H9 (cell line): ENCODE results near the gene PRSS3. TPM values are rescaled to one million over a fixed set of nuclear protein-coding genes. Genes with fewer than 3 reads are reported as not detected.
"Not testable (repeated sequence)": the region's sequence is repeated elsewhere in the genome, so short reads cannot be mapped to it uniquely, and the experiment has no call there.

ENCODE experiments used
- DNase-seq: peaks from one replicate; pipeline ENCODE4 v3.0.0-alpha.2; 2017
- H2AFZ ChIP-seq: one replicate; pipeline ENCODE4 v1.6.1; 2013; ENCODE audit warnings: mild to moderate bottlenecking, low read length, control low read depth, moderate library complexity
- H2AK5ac ChIP-seq: 2 replicates; pipeline ENCODE4 v1.6.1; 2013; ENCODE audit warnings: low read length, control low read depth, mixed read lengths; ENCODE audit not compliant: insufficient read length
- H2BK120ac ChIP-seq: one replicate; pipeline ENCODE4 v1.6.1; 2013; ENCODE audit warnings: low read depth, mild to moderate bottlenecking, low read length, control low read depth, inconsistent platforms; ENCODE audit not compliant: poor library complexity, severe bottlenecking
- H2BK12ac ChIP-seq: 2 replicates; pipeline ENCODE4 v1.6.1; 2013; ENCODE audit warnings: low read length, control low read depth, mixed read lengths, low read depth; ENCODE audit not compliant: insufficient read length
- H2BK15ac ChIP-seq: 2 replicates; pipeline ENCODE4 v1.6.1; 2013; ENCODE audit warnings: low read depth, low read length, control low read depth
- H2BK20ac ChIP-seq: one replicate; pipeline ENCODE4 v1.6.1; 2013; ENCODE audit warnings: low read depth, mild to moderate bottlenecking, low read length, control low read depth, inconsistent platforms; ENCODE audit not compliant: poor library complexity, severe bottlenecking
- H2BK5ac ChIP-seq: 2 replicates; pipeline ENCODE4 v1.6.1; 2013; ENCODE audit warnings: low read length, control low read depth, mixed read lengths; ENCODE audit not compliant: insufficient read length
- H3K14ac ChIP-seq: 2 replicates; pipeline ENCODE4 v1.6.1; 2013; ENCODE audit warnings: low read length, control low read depth; ENCODE audit not compliant: insufficient read depth
- H3K18ac ChIP-seq: 2 replicates; pipeline ENCODE4 v1.6.1; 2013; ENCODE audit warnings: low read depth, mild to moderate bottlenecking, mixed read lengths, low read length, control low read depth; ENCODE audit not compliant: insufficient read length
- H3K23ac ChIP-seq: 2 replicates; pipeline ENCODE4 v1.6.1; 2013; ENCODE audit warnings: low read length, control low read depth, mixed read lengths, low read depth; ENCODE audit not compliant: insufficient read length
- H3K23me2 ChIP-seq: 2 replicates; pipeline ENCODE4 v1.6.1; 2013; ENCODE audit warnings: low read depth, mild to moderate bottlenecking, mixed read lengths, low read length, control low read depth; ENCODE audit not compliant: insufficient read length, poor library complexity, severe bottlenecking
- H3K27ac ChIP-seq: 2 replicates; pipeline ENCODE4 v1.5.1; 2013; ENCODE audit warnings: low read length, control low read depth, mixed read lengths, low read depth; ENCODE audit not compliant: insufficient read length
- H3K27me3 ChIP-seq: 2 replicates; pipeline ENCODE4 v1.6.1; 2013; ENCODE audit warnings: low read length, control low read depth, inconsistent platforms; ENCODE audit not compliant: insufficient read depth
- H3K4ac ChIP-seq: 2 replicates; pipeline ENCODE4 v1.6.1; 2013; ENCODE audit warnings: low read depth, mild to moderate bottlenecking, control low read depth, inconsistent platforms, low read length, moderate library complexity
- H3K4me1 ChIP-seq: 2 replicates; pipeline ENCODE4 v1.6.1; 2013; ENCODE audit warnings: low read length, control low read depth, inconsistent platforms; ENCODE audit not compliant: insufficient read depth
- H3K4me2 ChIP-seq: 2 replicates; pipeline ENCODE4 v1.6.1; 2013; ENCODE audit warnings: low read length, control low read depth, mixed read lengths; ENCODE audit not compliant: insufficient read length, insufficient read depth
- H3K56ac ChIP-seq: 2 replicates; pipeline ENCODE4 v1.6.1; 2013; ENCODE audit warnings: low read depth, mild to moderate bottlenecking, mixed read lengths, low read length, control low read depth; ENCODE audit not compliant: insufficient read length
- H3K79me1 ChIP-seq: 2 replicates; pipeline ENCODE4 v1.6.1; 2013; ENCODE audit warnings: low read depth, mild to moderate bottlenecking, moderate library complexity, low read length, control low read depth, inconsistent platforms; ENCODE audit not compliant: insufficient read depth, poor library complexity, severe bottlenecking
- H3K79me2 ChIP-seq: 2 replicates; pipeline ENCODE4 v1.6.1; 2013; ENCODE audit warnings: low read length, control low read depth, inconsistent platforms; ENCODE audit not compliant: insufficient read depth
- H3K9ac ChIP-seq: 2 replicates; pipeline ENCODE4 v1.6.1; 2013; ENCODE audit warnings: low read length, control low read depth, mixed read lengths; ENCODE audit not compliant: insufficient read length; ENCODE audit errors: extremely low read depth
- H3K9me3 ChIP-seq: one replicate; pipeline ENCODE4 v1.6.1; 2013; ENCODE audit warnings: low read depth, low read length, inconsistent platforms; ENCODE audit not compliant: control insufficient read depth
- H3T11ph ChIP-seq: one replicate; pipeline ENCODE4 v1.6.1; 2013; ENCODE audit warnings: mild to moderate bottlenecking, low read length, control low read depth, inconsistent platforms
- H4K20me1 ChIP-seq: one replicate; pipeline ENCODE4 v1.6.1; 2013; ENCODE audit not compliant: control insufficient read depth, insufficient read length, insufficient read depth
- H4K5ac ChIP-seq: 2 replicates; pipeline ENCODE4 v1.6.1; 2013; ENCODE audit warnings: low read depth, mild to moderate bottlenecking, mixed read lengths, low read length, control low read depth; ENCODE audit not compliant: insufficient read length
- H4K8ac ChIP-seq: replicated peaks from 2 replicates; pipeline ENCODE4 v1.6.1; 2013; ENCODE audit warnings: low read length, control low read depth, mixed read lengths, low read depth; ENCODE audit not compliant: insufficient read length
- H4K91ac ChIP-seq: 2 replicates; pipeline ENCODE4 v1.6.1; 2013; ENCODE audit warnings: low read depth, mild to moderate bottlenecking, moderate library complexity, mixed read lengths, low read length, control low read depth; ENCODE audit not compliant: insufficient read length
- H3K27ac Mint-ChIP-seq, 3 experiments: 2 replicates in 2 of 3; 3 replicates in 1 of 3; pipeline ENCODE4 v1.8.0; 2020 to 2021; ENCODE audit warnings: mixed read lengths in 3 of 3, mild to moderate bottlenecking in 1 of 3, moderate library complexity in 1 of 3
- H3K27me3 Mint-ChIP-seq: 2 replicates; pipeline ENCODE4 v1.8.0; 2021; ENCODE audit warnings: low read depth, mild to moderate bottlenecking, moderate library complexity, mixed read lengths
- H3K36me3 Mint-ChIP-seq, 3 experiments: 2 replicates in 2 of 3; 3 replicates in 1 of 3; pipeline ENCODE4 v1.8.0; 2020 to 2021; ENCODE audit warnings: low read depth in 3 of 3, mixed read lengths in 3 of 3; ENCODE audit not compliant: insufficient read depth in 1 of 3
- H3K4me1 Mint-ChIP-seq, 2 experiments: 2 replicates each; pipeline ENCODE4 v1.8.0; 2020; ENCODE audit warnings: mixed read lengths in 2 of 2
- H3K4me3 Mint-ChIP-seq, 2 experiments: 2 replicates in 1 of 2; 3 replicates in 1 of 2; pipeline ENCODE4 v1.8.0; 2020 to 2021; ENCODE audit warnings: mild to moderate bottlenecking in 2 of 2, mixed read lengths in 2 of 2, moderate library complexity in 1 of 2
- H3K9me3 Mint-ChIP-seq, 2 experiments: 2 replicates in 1 of 2; 3 replicates in 1 of 2; pipeline ENCODE4 v1.8.0; 2020; ENCODE audit warnings: mild to moderate bottlenecking in 2 of 2, mixed read lengths in 2 of 2, moderate library complexity in 1 of 2
- WGBS: extraction: QIAGEN DNeasy Blood & Tissue Kit; methylation state at CpG from one replicate; pipeline ENCODE4 v1.1.7; 2013; ENCODE audit warnings: missing lambda C conversion rate, low lambda C conversion rate, mixed read lengths; ENCODE audit not compliant: insufficient read length; ENCODE audit errors: extremely low coverage; 5-methylcytosine and 5-hydroxymethylcytosine counted together
- total RNA-seq: library from RNA; stranded (reverse); gene quantifications from 2 replicates; pipeline ENCODE4 v1.2.1, GENCODE V29; 2021

Gene PRSS3
- total RNA-seq, 1 experiment from 2014 or later: not detected

DNA sequence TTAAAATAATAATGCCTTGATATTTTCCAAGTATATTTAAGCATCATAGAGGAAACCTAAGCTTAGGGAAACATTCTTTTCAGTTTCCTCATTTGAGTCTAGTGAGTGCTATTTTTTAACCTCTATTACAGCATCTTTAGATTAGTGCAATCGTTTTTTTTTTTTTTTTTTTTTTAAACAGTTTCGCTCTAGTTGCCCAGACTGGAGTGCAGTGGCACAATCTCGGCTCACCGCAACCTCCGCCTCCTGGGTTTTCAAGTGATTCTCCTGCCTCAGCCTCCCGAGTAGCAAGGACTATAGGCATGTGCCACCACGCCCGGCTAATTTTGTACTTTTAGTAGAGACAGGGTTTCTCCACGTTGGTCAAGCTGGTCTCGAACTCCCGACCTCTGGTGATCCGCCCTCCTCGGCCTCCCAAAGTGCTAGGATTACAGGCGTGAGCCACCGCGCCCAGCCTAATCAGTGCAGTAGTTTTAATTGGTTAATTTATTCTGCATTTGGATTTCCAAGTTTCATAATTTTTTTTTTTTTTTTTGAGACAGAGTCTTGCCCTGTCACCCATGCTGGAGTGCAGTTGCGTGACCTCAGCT, 34.4 kb downstream of the PRSS3 start:
- H3K36me3 Mint-ChIP-seq, H3K9me3 Mint-ChIP-seq, H3K4me2 ChIP-seq, H3K23ac ChIP-seq, H3K18ac ChIP-seq, H3K56ac ChIP-seq, H2BK20ac ChIP-seq, H3K4me3 Mint-ChIP-seq, H3K14ac ChIP-seq, H2BK15ac ChIP-seq, H4K8ac ChIP-seq, H2BK120ac ChIP-seq, H2AK5ac ChIP-seq, H3K9ac ChIP-seq, H3K4me1 ChIP-seq, H3K4ac ChIP-seq, H3K79me2 ChIP-seq, H3K27me3 Mint-ChIP-seq, H3K27me3 ChIP-seq, H4K91ac ChIP-seq, H3K79me1 ChIP-seq, H2AFZ ChIP-seq, H3K27ac ChIP-seq, H3T11ph ChIP-seq, H3K9me3 ChIP-seq, H3K27ac Mint-ChIP-seq, H4K5ac ChIP-seq, H2BK5ac ChIP-seq, DNase-seq, H3K23me2 ChIP-seq, H2BK12ac ChIP-seq, H4K20me1 ChIP-seq, H3K4me1 Mint-ChIP-seq: not testable (repeated sequence)
- no CpG with 5 or more reads among the region's 17 CpGs for WGBS
